ENCODE data around the gene PPP1R11. TPM values are rescaled to one million over a fixed set of nuclear protein-coding genes. Genes with fewer than 3 reads are reported as not detected.
"Not testable (repeated sequence)": the region's sequence is repeated elsewhere in the genome, so short reads cannot be mapped to it uniquely, and the experiment has no call there.

The PPP1R11 gene
- total and polyA plus RNA-seq, 9 donors = 27.8 to 114 (median 46.2) TPM

GRCh38 chr6:30025186-30025585 lies 41.8 kb upstream of the PPP1R11 start:
- Histone ChIP-seq H3K36me3 (no peaks in the 10 kb centered on the region), H3K4me1 (ENCODE audit: insufficient read depth) (no peaks in the 10 kb centered on the region), H3K4me3 (no peak overlapping the region), H3K27me3 (no peaks in the 10 kb centered on the region), H3K27ac (no peak overlapping the region), H3K9me3 (no peaks in the 10 kb centered on the region)
- 90 to 95% (median 93%) methylated on average over 1 of the region's 1 CpG for WGBS, 3 donors
- intact Hi-C loops (cut with DNase I) = no loop called here
- DNase-seq = no peak
- TF ChIP-seq POLR2A (IDR thresholded peaks at IDR 0.05) = no peak
- TF ChIP-seq, protein P1, sequence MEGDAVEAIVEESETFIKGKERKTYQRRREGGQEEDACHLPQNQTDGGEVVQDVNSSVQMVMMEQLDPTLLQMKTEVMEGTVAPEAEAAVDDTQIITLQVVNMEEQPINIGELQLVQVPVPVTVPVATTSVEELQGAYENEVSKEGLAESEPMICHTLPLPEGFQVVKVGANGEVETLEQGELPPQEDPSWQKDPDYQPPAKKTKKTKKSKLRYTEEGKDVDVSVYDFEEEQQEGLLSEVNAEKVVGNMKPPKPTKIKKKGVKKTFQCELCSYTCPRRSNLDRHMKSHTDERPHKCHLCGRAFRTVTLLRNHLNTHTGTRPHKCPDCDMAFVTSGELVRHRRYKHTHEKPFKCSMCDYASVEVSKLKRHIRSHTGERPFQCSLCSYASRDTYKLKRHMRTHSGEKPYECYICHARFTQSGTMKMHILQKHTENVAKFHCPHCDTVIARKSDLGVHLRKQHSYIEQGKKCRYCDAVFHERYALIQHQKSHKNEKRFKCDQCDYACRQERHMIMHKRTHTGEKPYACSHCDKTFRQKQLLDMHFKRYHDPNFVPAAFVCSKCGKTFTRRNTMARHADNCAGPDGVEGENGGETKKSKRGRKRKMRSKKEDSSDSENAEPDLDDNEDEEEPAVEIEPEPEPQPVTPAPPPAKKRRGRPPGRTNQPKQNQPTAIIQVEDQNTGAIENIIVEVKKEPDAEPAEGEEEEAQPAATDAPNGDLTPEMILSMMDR (IDR thresholded peaks at IDR 0.05) = no peak
- no peak for TF ChIP-seq EP300 (IDR thresholded peaks at IDR 0.05)

DNA sequence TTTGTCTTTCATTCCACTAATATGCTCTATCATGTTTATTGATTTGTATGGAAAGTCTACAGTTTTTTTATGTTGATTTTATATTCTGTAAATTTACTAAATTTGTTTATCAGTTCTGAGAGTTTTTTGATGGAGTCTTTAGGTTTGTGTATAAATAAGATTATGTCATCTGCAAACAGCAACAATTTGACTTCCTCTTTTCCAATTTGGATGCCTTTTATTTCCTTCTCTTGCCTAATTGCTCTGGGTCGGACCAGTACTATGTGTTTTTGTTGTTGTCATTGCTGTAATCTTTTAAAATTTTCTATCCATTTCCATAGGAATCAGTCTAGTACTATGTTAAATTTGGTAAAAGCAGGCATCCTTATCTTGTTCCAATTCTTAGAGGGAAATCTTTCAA lies 37.4 kb upstream of the PPP1R11 start:
- Histone ChIP-seq H3K9me3 (no peaks in the 10 kb centered on the region), H3K27me3 (no peaks in the 10 kb centered on the region), H3K27ac (no peak overlapping the region), H3K4me3 (no peak overlapping the region), H3K36me3 (no peaks in the 10 kb centered on the region), H3K4me1 (ENCODE audit: insufficient read depth) (no peaks in the 10 kb centered on the region)
- DNase-seq = no peak
- intact Hi-C loops (cut with DNase I) = no loop called here
- WGBS, 3 donors = 89 to 95% (median 94%) methylated on average over 1 of the region's 1 CpG
- TF ChIP-seq, protein P1 (IDR thresholded peaks at IDR 0.05) = no peak
- no peak for TF ChIP-seq EP300 (IDR thresholded peaks at IDR 0.05)

- H3K27ac ChIP-seq = no peak overlapping the region
- no peaks in the 10 kb centered on the region for H3K9me3 ChIP-seq
- no peak for DNase-seq
- no peaks in the 10 kb centered on the region for H3K4me1 ChIP-seq (ENCODE audit: insufficient read depth)
- H3K27me3 ChIP-seq = no peaks in the 10 kb centered on the region
- no peak for TF ChIP-seq EP300 (IDR thresholded peaks at IDR 0.05)
- TF ChIP-seq, protein P1 (IDR thresholded peaks at IDR 0.05) = no peak
- TF ChIP-seq POLR2A (IDR thresholded peaks at IDR 0.05) = no peak
- no peaks in the 10 kb centered on the region for H3K36me3 ChIP-seq
- intact Hi-C loops (cut with DNase I) = no loop called here
- H3K4me3 ChIP-seq = no peak overlapping the region
Measured at GRCh38 chr6:30031381-30031780, 35.6 kb upstream of the PPP1R11 start.

DNA sequence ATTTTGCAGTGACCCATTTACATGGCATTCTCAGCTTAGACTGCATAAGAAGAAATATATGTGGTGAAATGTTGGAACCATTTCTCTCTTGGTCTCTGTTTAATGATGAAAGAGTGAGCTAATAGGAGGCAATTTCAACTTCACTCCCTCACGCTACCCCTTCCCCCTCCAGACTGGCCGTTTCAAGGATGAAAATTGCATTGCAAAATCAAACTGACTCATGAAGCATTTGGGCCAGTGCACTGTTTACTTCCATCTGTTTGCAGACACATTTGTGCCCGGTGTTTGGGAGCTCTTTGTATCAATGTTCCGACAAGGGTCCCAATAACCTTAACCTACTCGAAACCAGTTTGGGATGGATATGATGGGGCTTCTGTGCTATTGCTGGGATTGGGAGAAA lies 33.6 kb upstream of the PPP1R11 start:
- H3K36me3 ChIP-seq; H3K27ac ChIP-seq; H3K9me3 ChIP-seq; H3K27me3 ChIP-seq; H3K4me3 ChIP-seq; H3K4me1 ChIP-seq (ENCODE audit: insufficient read depth); intact Hi-C loops (cut with DNase I); DNase-seq: not testable (repeated sequence)
- WGBS, 3 donors = 84 to 93% (median 91%) methylated on average over 5 of the region's 5 CpGs

DNA sequence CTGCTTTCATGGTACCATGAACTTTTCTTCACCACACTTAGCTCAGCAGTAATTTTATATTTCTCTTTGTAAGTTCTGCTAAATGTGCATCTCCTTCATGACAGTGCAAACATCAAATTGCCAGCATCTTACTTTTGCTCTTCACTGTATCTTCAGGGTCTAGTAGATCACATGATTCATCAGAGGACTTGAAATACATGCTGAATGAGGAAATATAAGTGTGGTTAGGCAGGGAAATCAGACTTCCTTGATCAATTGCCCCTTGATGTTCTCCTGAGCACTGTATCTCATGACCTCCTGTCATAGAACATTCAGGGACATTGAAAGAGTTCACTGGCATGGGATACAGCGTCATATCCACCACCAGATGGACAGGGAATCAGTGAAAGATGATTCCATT lies 31.2 kb upstream of the PPP1R11 start:
- no peaks in the 10 kb centered on the region for H3K36me3 ChIP-seq

More for the DNA sequence above, 31.2 kb upstream of the PPP1R11 start:
- WGBS, 3 donors = 92 to 100% (median 97%) methylated on average over 1 of the region's 1 CpG
- no peaks in the 10 kb centered on the region for H3K9me3 ChIP-seq
- H3K4me3 ChIP-seq = no peak overlapping the region
- H3K4me1 ChIP-seq (ENCODE audit: insufficient read depth) = no peaks in the 10 kb centered on the region
- intact Hi-C loops (cut with DNase I) = no loop called here
- no peak for TF ChIP-seq POLR2A (IDR thresholded peaks at IDR 0.05)
- TF ChIP-seq EP300 (IDR thresholded peaks at IDR 0.05) = no peak
- TF ChIP-seq, protein P1 (IDR thresholded peaks at IDR 0.05) = no peak
- H3K27ac ChIP-seq = no peak overlapping the region
- H3K27me3 ChIP-seq = no peaks in the 10 kb centered on the region
- DNase-seq = no peak
